Measurements from ENCODE around the gene TSPEAR.

- TF ChIP-seq CTCF (IDR thresholded peaks at IDR 0.05; ENCODE audit: insufficient read depth, low read length, poor library complexity, severe bottlenecking) (no peak), EZH2phosphoT487 (conservative IDR thresholded peaks at IDR 0.05; ENCODE audit: low read length) (no peak)
Measured at GRCh38 chr21:44509539-44509938, 201.8 kb downstream of the TSPEAR start.

Data from SU-DHL-6 (cell line).